Rectal smooth muscle tissue (tissue), 1 donor: ENCODE measurements around the gene ARHGAP35.

Experiments
- H3K27ac ChIP-seq: one replicate; pipeline ENCODE4 v1.7.0; 2013; ENCODE audit warnings: low read depth, low read length, inconsistent platforms
- H3K27me3 ChIP-seq: one replicate; pipeline ENCODE4 v1.7.0; 2013; ENCODE audit warnings: low read length; ENCODE audit not compliant: control insufficient read depth, insufficient read depth
- H3K36me3 ChIP-seq: one replicate; pipeline ENCODE4 v1.7.0; 2013; ENCODE audit warnings: low read length; ENCODE audit not compliant: control insufficient read depth, insufficient read depth
- H3K4me1 ChIP-seq: one replicate; pipeline ENCODE4 v1.7.0; 2013; ENCODE audit warnings: low read length; ENCODE audit not compliant: control insufficient read depth, insufficient read depth
- H3K4me3 ChIP-seq: one replicate; pipeline ENCODE4 v1.7.0; 2013; ENCODE audit warnings: low read length
- H3K9ac ChIP-seq: one replicate; pipeline ENCODE4 v1.7.0; 2013; ENCODE audit warnings: low read length

ARHGAP35 gene

GRCh38 chr19:46830864-46831263 is 29.9 kb upstream of the ARHGAP35 start:
- no peaks in the 10 kb centered on the region for H3K36me3 ChIP-seq
- H3K4me3 ChIP-seq, result no peak overlapping the region
- H3K4me1 ChIP-seq, result no peaks in the 10 kb centered on the region
- H3K27ac ChIP-seq, result no peak overlapping the region
- no peaks in the 10 kb centered on the region for H3K27me3 ChIP-seq
- no peak overlapping the region for H3K9ac ChIP-seq

GRCh38 chr19:46834121-46834520 is 26.7 kb upstream of the ARHGAP35 start:
- Histone ChIP-seq H3K36me3 (peaks cover 4% of the 10 kb centered on the region), H3K4me1 (peaks cover 2% of the 10 kb centered on the region), H3K27ac (no peak overlapping the region), H3K9ac (no peak overlapping the region), H3K27me3 (no peaks in the 10 kb centered on the region), H3K4me3 (no peak overlapping the region)

- no peak overlapping the region for H3K9ac ChIP-seq
- peaks cover 2% of the 10 kb centered on the region for H3K4me1 ChIP-seq
- no peaks in the 10 kb centered on the region for H3K27me3 ChIP-seq
- H3K36me3 ChIP-seq, result peaks cover 11% of the 10 kb centered on the region
- no peak overlapping the region for H3K4me3 ChIP-seq
- no peak overlapping the region for H3K27ac ChIP-seq
Observed at GRCh38 chr19:46834984-46835383, 25.8 kb upstream of the ARHGAP35 start.

GRCh38 chr19:46838160-46838559 is 22.6 kb upstream of the ARHGAP35 start:
- H3K9ac ChIP-seq, result no peak overlapping the region
- no peak overlapping the region for H3K27ac ChIP-seq
- H3K27me3 ChIP-seq, result no peaks in the 10 kb centered on the region
- H3K4me3 ChIP-seq, result no peak overlapping the region
- peaks cover 17% of the 10 kb centered on the region for H3K36me3 ChIP-seq
- H3K4me1 ChIP-seq, result peaks cover 8% of the 10 kb centered on the region

GRCh38 chr19:46839752-46840497 is 20.9 kb upstream of the ARHGAP35 start:
- no peak overlapping the region for H3K27ac ChIP-seq
- H3K4me3 ChIP-seq, result no peak overlapping the region
- peaks cover 24% of the 10 kb centered on the region for H3K36me3 ChIP-seq
- H3K4me1 ChIP-seq, result peaks cover 8% of the 10 kb centered on the region
- no peak overlapping the region for H3K9ac ChIP-seq
- H3K27me3 ChIP-seq, result no peaks in the 10 kb centered on the region

- H3K4me3 ChIP-seq, result no peak overlapping the region
- H3K4me1 ChIP-seq, result peaks cover 8% of the 10 kb centered on the region
- no peak overlapping the region for H3K9ac ChIP-seq
- no peak overlapping the region for H3K27ac ChIP-seq
- no peaks in the 10 kb centered on the region for H3K27me3 ChIP-seq
- H3K36me3 ChIP-seq, result peaks cover 24% of the 10 kb centered on the region
Observed at GRCh38 chr19:46840498-46840942, 20.3 kb upstream of the ARHGAP35 start.

- H3K36me3 ChIP-seq, result peaks cover 24% of the 10 kb centered on the region
- no peaks in the 10 kb centered on the region for H3K27me3 ChIP-seq
- no peak overlapping the region for H3K9ac ChIP-seq
- H3K27ac ChIP-seq, result peak overlapping the region; percentile 70
- peaks cover 10% of the 10 kb centered on the region for H3K4me1 ChIP-seq
- H3K4me3 ChIP-seq, result no peak overlapping the region
Observed at GRCh38 chr19:46841458-46842083, 19.2 kb upstream of the ARHGAP35 start.

GRCh38 chr19:46842791-46843190 is 18.0 kb upstream of the ARHGAP35 start:
- Histone ChIP-seq H3K36me3 (peaks cover 23% of the 10 kb centered on the region), H3K27ac (no peak overlapping the region)

GRCh38 chr19:46844067-46844489 is 16.7 kb upstream of the ARHGAP35 start:
- peaks cover 14% of the 10 kb centered on the region for H3K4me1 ChIP-seq
- no peak overlapping the region for H3K27ac ChIP-seq
- no peak overlapping the region for H3K9ac ChIP-seq
- H3K36me3 ChIP-seq, result peaks cover 20% of the 10 kb centered on the region
- H3K27me3 ChIP-seq, result no peaks in the 10 kb centered on the region
- H3K4me3 ChIP-seq, result no peak overlapping the region

More at GRCh38 chr19:46842791-46843190, 18.0 kb upstream of the ARHGAP35 start:
- Histone ChIP-seq H3K27me3 (no peaks in the 10 kb centered on the region), H3K4me1 (peaks cover 13% of the 10 kb centered on the region), H3K9ac (no peak overlapping the region), H3K4me3 (no peak overlapping the region)

GRCh38 chr19:46845959-46846459 is 14.8 kb upstream of the ARHGAP35 start:
- Histone ChIP-seq H3K27ac (no peak overlapping the region), H3K27me3 (no peaks in the 10 kb centered on the region), H3K9ac (no peak overlapping the region), H3K36me3 (peaks cover 12% of the 10 kb centered on the region), H3K4me3 (no peak overlapping the region), H3K4me1 (peaks cover 16% of the 10 kb centered on the region)

- Histone ChIP-seq H3K4me1 (peaks cover 12% of the 10 kb centered on the region), H3K36me3 (peaks cover 9% of the 10 kb centered on the region), H3K9ac (no peak overlapping the region), H3K27ac (peak overlapping the region; percentile 61), H3K4me3 (no peak overlapping the region), H3K27me3 (no peaks in the 10 kb centered on the region)
Observed at GRCh38 chr19:46847528-46847927, 13.3 kb upstream of the ARHGAP35 start.

GRCh38 chr19:46848389-46848788 is 12.4 kb upstream of the ARHGAP35 start:
- H3K4me3 ChIP-seq, result no peak overlapping the region
- no peak overlapping the region for H3K9ac ChIP-seq
- peaks cover 6% of the 10 kb centered on the region for H3K36me3 ChIP-seq
- H3K27ac ChIP-seq, result peak overlapping the region; percentile 61
- no peaks in the 10 kb centered on the region for H3K27me3 ChIP-seq
- H3K4me1 ChIP-seq, result peaks cover 12% of the 10 kb centered on the region
